DMS53 (cell line): Measurements from ENCODE around the gene LAMA2.
A peak's percentile ranks its signal among the peaks of the same experiment; 100 is the strongest.

Experiments used
- DNase-seq: peaks from one replicate; lab custom pipeline; 2025; lab: John Stamatoyannopoulos, UW

LAMA2 gene

DNA sequence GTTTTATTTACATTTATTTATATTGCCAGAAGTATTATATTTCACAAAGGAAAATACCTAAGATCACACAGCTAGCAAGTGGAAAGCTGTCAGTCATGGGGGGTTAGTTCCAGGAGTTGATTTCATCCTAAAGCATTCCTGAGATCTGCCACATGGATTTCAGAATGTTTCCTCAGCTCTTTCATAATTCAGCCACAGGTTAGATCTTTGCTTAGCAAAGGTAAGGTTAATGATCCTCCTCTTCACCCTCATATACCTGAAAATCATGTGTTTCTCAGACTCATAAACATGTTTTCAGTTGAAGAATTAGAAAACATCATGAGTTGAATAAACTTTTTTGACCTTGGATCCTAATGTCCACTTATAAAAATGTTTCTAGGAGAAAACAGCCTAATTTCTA, 611.6 kb downstream of the LAMA2 start:
- DNase-seq = no peak

GRCh38 chr6:129495652-129496051, 612.7 kb downstream of the LAMA2 start:
- DNase-seq = no peak

DNA sequence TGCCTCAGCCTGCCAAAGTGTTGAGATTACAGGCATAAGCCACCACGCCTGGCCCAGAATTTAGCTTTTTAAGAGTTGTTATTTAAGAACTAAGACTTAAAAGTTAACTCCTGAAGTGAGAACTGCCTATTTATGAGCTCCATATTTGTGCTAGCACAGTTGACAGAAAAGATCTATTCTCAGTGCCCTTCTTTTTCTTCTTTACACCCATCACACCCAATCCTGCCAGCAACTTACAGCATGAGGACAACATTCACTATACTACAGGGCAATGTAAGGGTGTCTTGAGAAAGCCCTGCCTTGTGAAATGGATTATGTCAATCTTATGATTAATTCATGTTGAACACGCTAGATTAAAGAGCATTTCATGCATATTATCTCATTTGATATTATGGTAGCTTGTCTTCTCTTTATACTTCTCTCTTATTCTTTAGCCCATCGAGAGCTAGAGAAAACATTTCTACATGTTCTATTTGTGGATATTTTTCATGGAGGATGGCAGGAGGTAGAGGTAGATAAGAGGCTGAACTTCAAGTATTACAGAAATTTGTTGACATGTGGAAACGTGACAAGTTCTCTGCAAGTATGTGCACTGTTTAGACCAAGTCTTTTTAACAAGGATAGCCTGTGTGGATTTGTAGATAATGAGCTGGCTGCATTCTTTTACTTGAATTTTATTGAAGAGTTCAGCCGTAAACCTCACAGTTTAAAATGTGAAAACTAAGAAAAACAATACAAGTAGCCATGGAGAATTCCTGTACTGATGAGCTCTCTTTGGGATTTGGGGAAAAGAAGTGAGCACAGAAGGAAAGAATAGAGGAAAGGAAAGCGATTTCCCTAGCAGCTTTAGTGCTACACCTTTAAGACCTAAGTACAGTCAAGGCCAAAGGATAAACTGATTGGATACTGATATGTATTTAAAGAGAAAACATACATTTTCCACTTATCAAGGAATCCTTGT, 614.8 kb downstream of the LAMA2 start:
- DNase-seq = no peak

DNA sequence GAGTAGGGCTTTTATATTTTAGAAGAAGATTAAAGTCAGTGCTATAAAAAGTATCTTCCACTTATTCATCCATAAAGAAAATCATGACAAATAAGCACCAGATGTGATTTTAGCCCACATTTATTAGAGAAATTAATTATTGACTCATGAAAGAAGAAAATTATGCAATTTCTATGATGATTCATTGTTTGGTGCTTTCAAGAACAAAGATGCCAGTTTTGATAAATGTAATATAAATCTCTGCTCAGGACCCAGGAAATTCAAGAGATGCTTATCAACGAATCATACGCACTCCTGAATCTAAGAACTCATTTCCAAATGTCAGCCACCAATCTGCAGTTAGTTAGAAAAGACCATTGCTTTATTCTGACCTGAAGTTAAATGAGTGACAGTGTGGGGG, 615.6 kb downstream of the LAMA2 start:
- no peak for DNase-seq

- peak; percentile 68 for DNase-seq
These were observed 616.3 kb downstream of the LAMA2 start for GRCh38 chr6:129498950-129499842.

GRCh38 chr6:129499843-129500219, 616.9 kb downstream of the LAMA2 start:
- no peak for DNase-seq

DNA sequence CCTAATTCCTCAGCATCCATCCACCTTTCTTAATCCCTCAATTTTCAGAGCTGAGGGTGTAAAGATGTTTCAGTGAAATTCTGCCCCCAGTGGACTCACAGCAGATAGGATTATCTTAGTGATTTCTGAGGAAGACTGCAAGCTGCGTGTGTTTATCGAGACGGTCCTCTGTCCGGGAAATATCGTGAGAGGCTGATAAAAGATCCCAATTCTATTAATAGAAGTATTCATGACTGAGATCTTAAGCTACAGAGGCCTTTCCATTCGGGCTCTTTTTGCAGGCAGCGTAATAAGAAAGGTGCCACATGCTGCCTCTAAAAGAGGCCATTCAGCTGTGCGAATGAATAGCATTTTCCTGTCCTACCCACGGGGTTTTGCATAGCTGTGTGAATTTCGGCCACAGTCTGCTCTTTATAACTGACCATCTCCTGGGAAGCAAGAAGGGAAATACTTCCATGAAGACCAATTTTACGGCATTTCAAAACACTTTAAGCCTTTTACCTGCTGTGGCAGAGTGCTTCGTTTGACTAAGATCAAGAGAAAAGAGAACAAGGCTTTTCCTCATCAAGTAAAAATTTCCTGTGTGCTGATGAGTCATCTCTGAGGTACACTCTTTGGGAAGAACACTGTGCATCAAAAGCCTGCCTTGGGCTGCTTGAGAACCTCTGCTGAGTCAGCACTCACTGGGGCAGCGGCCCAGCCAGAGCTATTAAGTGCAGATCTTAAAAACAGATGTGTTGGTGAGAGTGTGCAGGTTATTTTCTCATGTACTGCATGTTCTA, 618.2 kb downstream of the LAMA2 start:
- DNase-seq = peak; percentile 75

DNA sequence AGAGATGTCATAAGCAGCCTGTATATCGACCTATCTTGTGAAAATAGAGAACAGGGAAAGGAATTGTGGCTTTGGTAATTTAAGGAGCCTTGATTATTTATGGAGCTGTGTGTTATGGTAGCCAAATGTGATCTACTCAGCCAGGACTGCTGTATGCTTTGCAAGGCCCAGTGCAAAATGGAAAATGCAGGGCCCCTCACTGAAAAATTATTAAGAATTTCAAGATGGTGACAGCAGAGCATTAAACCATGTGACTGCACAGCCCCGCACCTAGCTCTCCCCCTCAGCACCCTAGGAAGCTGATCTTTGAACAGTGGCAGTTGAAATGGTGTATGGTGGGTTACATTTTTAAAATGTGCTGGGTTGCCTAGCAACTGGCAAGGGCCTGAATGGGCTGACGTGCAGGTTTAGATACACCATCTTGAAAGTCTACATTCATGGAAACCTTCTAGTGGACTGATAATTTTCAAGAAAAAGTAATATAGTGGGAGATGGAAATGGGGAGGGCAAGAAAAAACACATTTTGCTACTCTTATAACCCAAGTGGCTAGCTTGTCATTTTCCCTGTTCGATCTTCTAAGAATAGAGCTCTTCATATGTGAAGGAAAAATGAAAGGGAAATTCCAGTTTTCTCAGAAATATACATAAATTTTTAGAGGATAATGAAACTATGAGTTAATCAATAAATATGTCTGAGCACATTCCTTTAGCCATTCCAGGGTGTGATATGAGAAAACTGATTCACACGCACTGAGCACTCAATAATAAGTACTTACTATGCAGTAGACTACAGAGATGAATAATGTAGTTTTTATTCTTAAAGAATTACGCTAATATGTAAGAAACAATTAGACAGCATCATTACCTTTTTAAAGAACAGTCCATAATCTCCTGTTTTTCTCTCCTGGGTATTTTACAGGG, 619.1 kb downstream of the LAMA2 start:
- no peak for DNase-seq

- no peak for DNase-seq
These were observed 621.5 kb downstream of the LAMA2 start for GRCh38 chr6:129504456-129504855.

DNA sequence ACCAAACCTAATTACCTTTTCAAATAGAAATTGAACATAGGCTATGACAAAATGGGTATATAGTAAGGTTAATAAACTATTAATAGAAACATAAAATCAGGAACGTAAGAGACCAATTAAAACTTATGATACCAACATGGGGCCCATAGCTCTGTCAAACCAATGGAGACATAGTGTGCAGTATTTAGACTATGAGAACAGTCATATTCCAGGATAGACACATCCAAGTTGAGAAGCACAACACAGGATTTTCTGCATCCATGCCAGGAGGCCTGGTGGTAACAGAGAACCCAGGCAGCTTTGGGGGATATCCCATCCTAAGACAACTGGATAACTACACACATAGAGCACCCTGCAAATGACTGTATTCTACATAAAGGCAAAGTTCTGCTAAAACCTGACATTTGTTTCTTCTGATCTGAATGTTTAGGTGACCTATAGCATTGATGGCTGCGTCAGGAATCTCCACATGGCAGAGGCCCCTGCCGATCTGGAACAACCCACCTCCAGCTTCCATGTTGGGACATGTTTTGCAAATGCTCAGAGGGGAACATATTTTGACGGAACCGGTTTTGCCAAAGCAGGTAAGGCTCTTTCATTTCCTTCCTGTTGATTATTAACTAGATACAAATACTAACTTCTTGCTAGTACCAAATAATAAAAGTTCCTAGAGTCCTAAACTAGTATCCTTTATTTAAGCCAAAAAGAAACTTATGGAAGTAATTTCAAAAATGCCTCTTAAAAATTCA, 624.3 kb downstream of the LAMA2 start:
- DNase-seq = peak; percentile 64

DNA sequence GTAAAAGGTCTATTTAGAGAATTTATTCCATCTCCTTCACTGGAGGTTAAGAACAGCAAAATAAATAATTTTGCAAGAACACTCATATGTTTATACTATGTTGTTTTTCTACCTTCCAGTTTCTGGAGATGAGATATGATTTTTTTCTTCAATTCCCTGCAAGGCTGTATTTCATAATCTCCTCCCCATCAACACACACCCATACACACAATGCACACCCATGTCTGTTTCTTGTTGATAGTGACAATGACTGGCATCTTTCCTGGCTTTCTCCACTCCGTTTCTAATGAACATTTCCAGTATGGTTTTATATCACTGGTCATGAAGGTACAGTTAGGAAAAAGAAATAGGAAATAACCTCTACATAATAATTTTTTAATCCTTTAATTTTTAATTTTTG, 624.9 kb downstream of the LAMA2 start:
- DNase-seq = no peak

DNA sequence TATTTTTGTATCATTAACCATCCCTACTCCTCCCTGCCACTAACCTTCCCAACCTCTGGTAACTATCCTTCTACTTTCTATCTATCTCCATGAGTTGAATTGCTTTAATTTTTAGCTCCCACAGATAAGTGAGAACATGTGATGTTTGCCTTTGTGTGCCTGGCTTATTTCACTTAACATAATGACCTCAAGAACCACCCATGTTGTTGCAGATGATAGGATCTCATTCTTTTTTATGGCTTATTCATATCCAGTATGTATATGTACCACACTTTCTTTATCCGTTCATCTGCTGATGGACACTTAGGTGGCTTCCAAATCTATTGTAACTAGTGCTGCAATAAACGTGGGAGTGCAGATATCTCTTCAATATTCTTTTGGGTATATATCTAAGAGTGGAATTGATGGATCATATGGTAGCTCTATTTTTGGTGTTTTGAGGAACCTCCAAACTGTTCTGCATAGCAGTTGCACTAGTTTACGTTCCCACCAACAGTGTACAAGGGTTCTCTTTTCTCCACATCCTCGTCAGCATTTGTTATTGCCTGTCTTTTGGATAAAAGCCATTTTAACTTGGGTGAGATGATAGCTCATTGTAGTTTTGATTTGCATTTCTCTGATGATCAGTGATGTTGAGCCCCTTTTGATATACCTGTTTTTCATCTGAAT, 625.7 kb downstream of the LAMA2 start:
- DNase-seq = no peak

DNA sequence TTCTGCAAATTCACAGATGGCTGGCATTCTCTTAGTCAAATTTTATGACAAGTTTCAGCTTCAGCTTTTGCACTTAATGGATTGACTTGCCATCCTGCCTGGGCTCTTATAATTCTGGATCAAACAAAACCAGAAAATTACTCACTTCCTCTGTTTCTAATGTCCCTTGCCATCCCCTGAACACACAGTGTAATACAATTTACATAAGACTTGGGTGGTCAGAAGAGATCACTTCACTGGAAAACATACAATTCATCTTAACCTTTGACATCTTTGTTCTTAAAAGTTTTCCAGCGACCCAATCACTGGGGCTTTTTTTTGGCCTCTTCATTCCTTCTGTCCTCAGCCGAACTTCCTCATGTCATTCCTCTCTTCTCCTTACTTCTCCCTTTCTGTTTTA, 628.0 kb downstream of the LAMA2 start:
- no peak for DNase-seq

DNA sequence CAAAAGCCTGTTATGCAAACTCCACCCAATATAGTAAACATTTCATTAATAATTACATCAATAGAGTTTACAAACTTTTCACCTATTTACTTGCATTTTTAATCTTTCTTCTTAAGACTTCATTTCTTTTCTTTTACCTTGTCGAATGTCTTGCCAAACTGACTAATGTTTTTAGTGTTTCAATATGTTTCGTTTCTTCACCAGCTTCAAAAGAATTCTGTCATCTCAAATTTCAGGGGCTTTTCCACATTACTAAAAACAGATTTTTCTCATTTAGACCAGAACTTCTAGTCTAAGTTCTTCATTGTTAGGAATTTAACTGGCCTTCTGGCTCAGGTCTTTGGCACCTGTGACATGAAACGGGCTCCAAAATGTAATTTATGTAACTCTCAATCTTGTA, 630.5 kb downstream of the LAMA2 start:
- no peak for DNase-seq

DNA sequence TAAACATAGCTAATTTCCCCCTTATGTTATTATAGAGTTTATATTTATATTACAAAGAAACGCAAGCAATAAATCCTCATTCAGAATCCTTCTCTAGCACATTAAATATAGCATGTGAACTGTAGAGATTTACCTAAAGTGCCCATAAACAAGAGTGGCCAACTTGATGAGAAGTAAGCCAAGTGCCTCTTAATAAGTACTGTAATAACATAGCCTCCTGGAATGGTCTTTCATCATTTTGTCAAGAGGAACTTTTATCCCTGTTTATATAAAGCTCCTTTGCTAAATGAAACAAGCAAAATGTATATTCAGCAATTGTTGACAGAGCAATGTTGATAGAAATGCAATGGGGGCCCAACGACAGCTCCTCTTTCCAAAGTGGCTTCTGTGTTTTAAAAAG, 632.1 kb downstream of the LAMA2 start:
- DNase-seq = no peak

- DNase-seq = no peak
These were observed 633.1 kb downstream of the LAMA2 start for GRCh38 chr6:129516005-129516404.

- no peak for DNase-seq
These were observed 633.8 kb downstream of the LAMA2 start for GRCh38 chr6:129516787-129517186.

GRCh38 chr6:129517288-129517687, 634.4 kb downstream of the LAMA2 start:
- no peak for DNase-seq

- no peak for DNase-seq
These were observed 636.8 kb downstream of the LAMA2 start for GRCh38 chr6:129519750-129520149.

DNA sequence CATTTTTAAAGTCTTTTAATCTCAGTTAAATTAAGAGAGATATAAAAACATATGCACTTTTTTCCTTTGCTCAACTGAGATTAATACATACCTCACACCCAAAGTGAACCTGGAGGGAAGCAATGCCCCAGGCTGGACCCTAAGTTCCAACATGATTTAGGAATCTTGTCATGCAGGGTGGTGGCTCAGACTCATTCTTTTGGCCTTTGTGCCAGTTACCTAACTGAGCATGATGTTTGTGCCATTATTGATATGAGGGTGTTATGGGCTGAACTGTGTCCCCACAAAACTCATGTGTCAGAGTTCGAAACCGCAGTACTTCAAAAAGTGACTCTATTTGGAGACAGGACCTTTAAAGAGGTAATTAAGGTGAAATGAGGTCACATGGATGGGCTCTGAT, 639.0 kb downstream of the LAMA2 start:
- DNase-seq = no peak
